ENCODE data around the gene SERF2.

DNA sequence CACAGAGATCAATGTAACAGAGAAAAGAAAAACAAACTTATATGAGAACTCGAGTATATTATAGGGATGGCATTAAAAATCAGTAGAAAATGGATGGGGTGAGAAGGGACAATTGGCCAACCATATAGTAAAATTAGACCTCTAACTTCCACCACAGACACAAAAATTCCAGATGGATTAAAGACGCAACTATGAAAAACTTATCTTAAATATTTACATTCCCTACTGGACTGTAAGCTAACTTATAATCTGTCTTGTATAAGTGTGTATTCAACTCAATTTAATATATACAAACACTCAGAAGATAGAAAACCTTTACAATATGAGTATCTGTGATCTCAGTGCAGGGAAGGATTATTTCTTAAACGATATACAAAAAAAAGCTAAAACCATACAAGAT, 29.4 kb downstream of the SERF2 start:
- TF ChIP-seq, protein P1, sequence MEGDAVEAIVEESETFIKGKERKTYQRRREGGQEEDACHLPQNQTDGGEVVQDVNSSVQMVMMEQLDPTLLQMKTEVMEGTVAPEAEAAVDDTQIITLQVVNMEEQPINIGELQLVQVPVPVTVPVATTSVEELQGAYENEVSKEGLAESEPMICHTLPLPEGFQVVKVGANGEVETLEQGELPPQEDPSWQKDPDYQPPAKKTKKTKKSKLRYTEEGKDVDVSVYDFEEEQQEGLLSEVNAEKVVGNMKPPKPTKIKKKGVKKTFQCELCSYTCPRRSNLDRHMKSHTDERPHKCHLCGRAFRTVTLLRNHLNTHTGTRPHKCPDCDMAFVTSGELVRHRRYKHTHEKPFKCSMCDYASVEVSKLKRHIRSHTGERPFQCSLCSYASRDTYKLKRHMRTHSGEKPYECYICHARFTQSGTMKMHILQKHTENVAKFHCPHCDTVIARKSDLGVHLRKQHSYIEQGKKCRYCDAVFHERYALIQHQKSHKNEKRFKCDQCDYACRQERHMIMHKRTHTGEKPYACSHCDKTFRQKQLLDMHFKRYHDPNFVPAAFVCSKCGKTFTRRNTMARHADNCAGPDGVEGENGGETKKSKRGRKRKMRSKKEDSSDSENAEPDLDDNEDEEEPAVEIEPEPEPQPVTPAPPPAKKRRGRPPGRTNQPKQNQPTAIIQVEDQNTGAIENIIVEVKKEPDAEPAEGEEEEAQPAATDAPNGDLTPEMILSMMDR (IDR thresholded peaks at IDR 0.05; ENCODE audit: insufficient read depth, low read length, poor library complexity, severe bottlenecking) = no peak
- TF ChIP-seq EZH2phosphoT487 (conservative IDR thresholded peaks at IDR 0.05; ENCODE audit: low read length) = no peak

Data from SU-DHL-6 (cell line).